ENCODE results near the gene TMEM132D.

The TMEM132D gene

GRCh38 chr12:129753586-129753985, 150.2 kb downstream of the TMEM132D start:
- Histone ChIP-seq H3K27me3 (ENCODE audit: control insufficient read depth in 2 of 2, insufficient read depth in 2 of 2, low read length in 2 of 2) (no peaks in the 10 kb centered on the region), H3K27ac (ENCODE audit: low read depth in 2 of 2, low read length in 2 of 2) (no peak overlapping the region), H3K4me1 (ENCODE audit: control insufficient read depth in 2 of 2, insufficient read depth in 2 of 2, low read length in 2 of 2) (no peaks in the 10 kb centered on the region), H3K9ac (ENCODE audit: low read depth in 1 of 2, low read length in 2 of 2) (no peak overlapping the region), H3K4me3 (ENCODE audit: low read length in 2 of 2) (no peak overlapping the region), H3K36me3 (ENCODE audit: control insufficient read depth in 2 of 2, insufficient read depth in 2 of 2, low read length in 2 of 2) (no peaks in the 10 kb centered on the region), H3K9me3 (ENCODE audit: control insufficient read depth in 2 of 2, low read length in 2 of 2) (no peaks in the 10 kb centered on the region)

- no peaks in the 10 kb centered on the region for H3K27me3 ChIP-seq (ENCODE audit: control insufficient read depth in 2 of 2, insufficient read depth in 2 of 2, low read length in 2 of 2)
- H3K4me1 ChIP-seq (ENCODE audit: control insufficient read depth in 2 of 2, insufficient read depth in 2 of 2, low read length in 2 of 2): no peaks in the 10 kb centered on the region
- H3K27ac ChIP-seq (ENCODE audit: low read depth in 2 of 2, low read length in 2 of 2): no peak overlapping the region
- no peaks in the 10 kb centered on the region for H3K36me3 ChIP-seq (ENCODE audit: control insufficient read depth in 2 of 2, insufficient read depth in 2 of 2, low read length in 2 of 2)
- no peaks in the 10 kb centered on the region for H3K9me3 ChIP-seq (ENCODE audit: control insufficient read depth in 2 of 2, low read length in 2 of 2)
- H3K4me3 ChIP-seq (ENCODE audit: low read length in 2 of 2): no peak overlapping the region
- no peak overlapping the region for H3K9ac ChIP-seq (ENCODE audit: low read depth in 1 of 2, low read length in 2 of 2)
These were observed 153.4 kb downstream of the TMEM132D start for GRCh38 chr12:129750421-129750820.

- no peaks in the 10 kb centered on the region for H3K27me3 ChIP-seq (ENCODE audit: control insufficient read depth in 2 of 2, insufficient read depth in 2 of 2, low read length in 2 of 2)
- H3K27ac ChIP-seq (ENCODE audit: low read depth in 2 of 2, low read length in 2 of 2): no peak overlapping the region
- no peak overlapping the region for H3K9ac ChIP-seq (ENCODE audit: low read depth in 1 of 2, low read length in 2 of 2)
- H3K4me3 ChIP-seq (ENCODE audit: low read length in 2 of 2): no peak overlapping the region
- no peaks in the 10 kb centered on the region for H3K9me3 ChIP-seq (ENCODE audit: control insufficient read depth in 2 of 2, low read length in 2 of 2)
- H3K4me1 ChIP-seq (ENCODE audit: control insufficient read depth in 2 of 2, insufficient read depth in 2 of 2, low read length in 2 of 2): no peaks in the 10 kb centered on the region
- H3K36me3 ChIP-seq (ENCODE audit: control insufficient read depth in 2 of 2, insufficient read depth in 2 of 2, low read length in 2 of 2): no peaks in the 10 kb centered on the region
These were observed 157.5 kb downstream of the TMEM132D start for GRCh38 chr12:129746318-129746717.

GRCh38 chr12:129729170-129729569, 174.7 kb downstream of the TMEM132D start:
- no peaks in the 10 kb centered on the region for H3K36me3 ChIP-seq (ENCODE audit: control insufficient read depth in 2 of 2, insufficient read depth in 2 of 2, low read length in 2 of 2)
- no peaks in the 10 kb centered on the region for H3K4me1 ChIP-seq (ENCODE audit: control insufficient read depth in 2 of 2, insufficient read depth in 2 of 2, low read length in 2 of 2)
- no peaks in the 10 kb centered on the region for H3K27me3 ChIP-seq (ENCODE audit: control insufficient read depth in 2 of 2, insufficient read depth in 2 of 2, low read length in 2 of 2)
- no peak overlapping the region for H3K9ac ChIP-seq (ENCODE audit: low read depth in 1 of 2, low read length in 2 of 2)
- H3K27ac ChIP-seq (ENCODE audit: low read depth in 2 of 2, low read length in 2 of 2): no peak overlapping the region
- no peak overlapping the region for H3K4me3 ChIP-seq (ENCODE audit: low read length in 2 of 2)
- H3K9me3 ChIP-seq (ENCODE audit: control insufficient read depth in 2 of 2, low read length in 2 of 2): no peaks in the 10 kb centered on the region

- Histone ChIP-seq H3K9ac (ENCODE audit: low read depth in 1 of 2, low read length in 2 of 2) (no peak overlapping the region), H3K27me3 (ENCODE audit: control insufficient read depth in 2 of 2, insufficient read depth in 2 of 2, low read length in 2 of 2) (no peaks in the 10 kb centered on the region), H3K36me3 (ENCODE audit: control insufficient read depth in 2 of 2, insufficient read depth in 2 of 2, low read length in 2 of 2) (no peaks in the 10 kb centered on the region), H3K9me3 (ENCODE audit: control insufficient read depth in 2 of 2, low read length in 2 of 2) (no peaks in the 10 kb centered on the region), H3K4me3 (ENCODE audit: low read length in 2 of 2) (no peak overlapping the region), H3K27ac (ENCODE audit: low read depth in 2 of 2, low read length in 2 of 2) (no peak overlapping the region), H3K4me1 (ENCODE audit: control insufficient read depth in 2 of 2, insufficient read depth in 2 of 2, low read length in 2 of 2) (no peaks in the 10 kb centered on the region)
These were observed 176.7 kb downstream of the TMEM132D start for GRCh38 chr12:129727100-129727499.

- Histone ChIP-seq H3K36me3 (ENCODE audit: control insufficient read depth in 2 of 2, insufficient read depth in 2 of 2, low read length in 2 of 2) (no peaks in the 10 kb centered on the region), H3K4me1 (ENCODE audit: control insufficient read depth in 2 of 2, insufficient read depth in 2 of 2, low read length in 2 of 2) (no peaks in the 10 kb centered on the region), H3K9ac (ENCODE audit: low read depth in 1 of 2, low read length in 2 of 2) (no peak overlapping the region), H3K4me3 (ENCODE audit: low read length in 2 of 2) (no peak overlapping the region), H3K27me3 (ENCODE audit: control insufficient read depth in 2 of 2, insufficient read depth in 2 of 2, low read length in 2 of 2) (no peaks in the 10 kb centered on the region), H3K9me3 (ENCODE audit: control insufficient read depth in 2 of 2, low read length in 2 of 2) (no peaks in the 10 kb centered on the region), H3K27ac (ENCODE audit: low read depth in 2 of 2, low read length in 2 of 2) (no peak overlapping the region)
These were observed 180.6 kb downstream of the TMEM132D start for GRCh38 chr12:129723260-129723659.

- no peaks in the 10 kb centered on the region for H3K9me3 ChIP-seq (ENCODE audit: control insufficient read depth in 2 of 2, low read length in 2 of 2)
- H3K27ac ChIP-seq (ENCODE audit: low read depth in 2 of 2, low read length in 2 of 2): no peak overlapping the region
- H3K27me3 ChIP-seq (ENCODE audit: control insufficient read depth in 2 of 2, insufficient read depth in 2 of 2, low read length in 2 of 2): no peaks in the 10 kb centered on the region
- no peaks in the 10 kb centered on the region for H3K36me3 ChIP-seq (ENCODE audit: control insufficient read depth in 2 of 2, insufficient read depth in 2 of 2, low read length in 2 of 2)
- no peaks in the 10 kb centered on the region for H3K4me1 ChIP-seq (ENCODE audit: control insufficient read depth in 2 of 2, insufficient read depth in 2 of 2, low read length in 2 of 2)
- H3K4me3 ChIP-seq (ENCODE audit: low read length in 2 of 2): no peak overlapping the region
- H3K9ac ChIP-seq (ENCODE audit: low read depth in 1 of 2, low read length in 2 of 2): no peak overlapping the region
These were observed 183.2 kb downstream of the TMEM132D start for GRCh38 chr12:129720618-129721017.

- Histone ChIP-seq H3K4me1 (ENCODE audit: control insufficient read depth in 2 of 2, insufficient read depth in 2 of 2, low read length in 2 of 2) (no peaks in the 10 kb centered on the region), H3K9ac (ENCODE audit: low read depth in 1 of 2, low read length in 2 of 2) (no peak overlapping the region), H3K4me3 (ENCODE audit: low read length in 2 of 2) (no peak overlapping the region), H3K36me3 (ENCODE audit: control insufficient read depth in 2 of 2, insufficient read depth in 2 of 2, low read length in 2 of 2) (no peaks in the 10 kb centered on the region), H3K27ac (ENCODE audit: low read depth in 2 of 2, low read length in 2 of 2) (no peak overlapping the region), H3K27me3 (ENCODE audit: control insufficient read depth in 2 of 2, insufficient read depth in 2 of 2, low read length in 2 of 2) (no peaks in the 10 kb centered on the region), H3K9me3 (ENCODE audit: control insufficient read depth in 2 of 2, low read length in 2 of 2) (no peaks in the 10 kb centered on the region)
These were observed 184.4 kb downstream of the TMEM132D start for GRCh38 chr12:129719416-129719815.

GRCh38 chr12:129717438-129717837, 186.4 kb downstream of the TMEM132D start:
- H3K27ac ChIP-seq (ENCODE audit: low read depth in 2 of 2, low read length in 2 of 2): no peak overlapping the region
- no peaks in the 10 kb centered on the region for H3K4me1 ChIP-seq (ENCODE audit: control insufficient read depth in 2 of 2, insufficient read depth in 2 of 2, low read length in 2 of 2)
- no peaks in the 10 kb centered on the region for H3K36me3 ChIP-seq (ENCODE audit: control insufficient read depth in 2 of 2, insufficient read depth in 2 of 2, low read length in 2 of 2)
- H3K9me3 ChIP-seq (ENCODE audit: control insufficient read depth in 2 of 2, low read length in 2 of 2): no peaks in the 10 kb centered on the region
- H3K27me3 ChIP-seq (ENCODE audit: control insufficient read depth in 2 of 2, insufficient read depth in 2 of 2, low read length in 2 of 2): no peaks in the 10 kb centered on the region
- no peak overlapping the region for H3K9ac ChIP-seq (ENCODE audit: low read depth in 1 of 2, low read length in 2 of 2)
- H3K4me3 ChIP-seq (ENCODE audit: low read length in 2 of 2): no peak overlapping the region

- Histone ChIP-seq H3K4me1 (ENCODE audit: control insufficient read depth in 2 of 2, insufficient read depth in 2 of 2, low read length in 2 of 2) (no peaks in the 10 kb centered on the region), H3K27me3 (ENCODE audit: control insufficient read depth in 2 of 2, insufficient read depth in 2 of 2, low read length in 2 of 2) (no peaks in the 10 kb centered on the region), H3K9ac (ENCODE audit: low read depth in 1 of 2, low read length in 2 of 2) (no peak overlapping the region), H3K9me3 (ENCODE audit: control insufficient read depth in 2 of 2, low read length in 2 of 2) (no peaks in the 10 kb centered on the region), H3K4me3 (ENCODE audit: low read length in 2 of 2) (no peak overlapping the region), H3K36me3 (ENCODE audit: control insufficient read depth in 2 of 2, insufficient read depth in 2 of 2, low read length in 2 of 2) (no peaks in the 10 kb centered on the region), H3K27ac (ENCODE audit: low read depth in 2 of 2, low read length in 2 of 2) (no peak overlapping the region)
These were observed 187.0 kb downstream of the TMEM132D start for GRCh38 chr12:129716825-129717224.

GRCh38 chr12:129706716-129707115, 197.1 kb downstream of the TMEM132D start:
- H3K27ac ChIP-seq (ENCODE audit: low read depth in 2 of 2, low read length in 2 of 2): no peak overlapping the region
- no peaks in the 10 kb centered on the region for H3K36me3 ChIP-seq (ENCODE audit: control insufficient read depth in 2 of 2, insufficient read depth in 2 of 2, low read length in 2 of 2)
- H3K9me3 ChIP-seq (ENCODE audit: control insufficient read depth in 2 of 2, low read length in 2 of 2): peaks cover 0 to 3% of the 10 kb centered on the region in 2 donors
- H3K4me1 ChIP-seq (ENCODE audit: control insufficient read depth in 2 of 2, insufficient read depth in 2 of 2, low read length in 2 of 2): no peaks in the 10 kb centered on the region
- no peak overlapping the region for H3K4me3 ChIP-seq (ENCODE audit: low read length in 2 of 2)
- no peak overlapping the region for H3K9ac ChIP-seq (ENCODE audit: low read depth in 1 of 2, low read length in 2 of 2)
- no peaks in the 10 kb centered on the region for H3K27me3 ChIP-seq (ENCODE audit: control insufficient read depth in 2 of 2, insufficient read depth in 2 of 2, low read length in 2 of 2)
